Activated gamma-delta T cell treated with Interleukin-2 at 50 U/mL for 16 hours (primary cell): ENCODE data around the gene PEMT.

Experiments
- DNase-seq: peaks from one replicate; pipeline ENCODE4 v3.0.0-alpha.2; 2020

Gene PEMT

DNA sequence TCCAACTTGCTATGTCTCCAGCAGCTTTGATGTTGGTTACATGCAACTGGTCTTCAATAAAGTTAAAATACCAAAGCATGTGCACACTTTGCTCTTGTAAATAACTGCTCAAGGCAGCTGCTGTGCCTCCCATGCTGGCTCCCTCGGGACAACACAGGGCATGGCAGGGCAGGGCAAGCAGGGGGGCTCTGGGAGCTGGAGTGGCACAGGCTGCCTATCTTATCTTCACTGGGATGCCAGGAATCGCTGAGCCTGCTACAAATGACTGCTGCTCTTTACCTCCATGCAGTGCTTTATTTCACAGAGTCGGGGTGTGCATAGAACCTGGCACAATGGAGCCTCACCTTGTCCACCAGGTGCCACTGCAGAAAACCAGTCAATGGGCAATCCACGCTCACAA is 21.8 kb downstream of the PEMT start:
- DNase-seq: no peak

DNA sequence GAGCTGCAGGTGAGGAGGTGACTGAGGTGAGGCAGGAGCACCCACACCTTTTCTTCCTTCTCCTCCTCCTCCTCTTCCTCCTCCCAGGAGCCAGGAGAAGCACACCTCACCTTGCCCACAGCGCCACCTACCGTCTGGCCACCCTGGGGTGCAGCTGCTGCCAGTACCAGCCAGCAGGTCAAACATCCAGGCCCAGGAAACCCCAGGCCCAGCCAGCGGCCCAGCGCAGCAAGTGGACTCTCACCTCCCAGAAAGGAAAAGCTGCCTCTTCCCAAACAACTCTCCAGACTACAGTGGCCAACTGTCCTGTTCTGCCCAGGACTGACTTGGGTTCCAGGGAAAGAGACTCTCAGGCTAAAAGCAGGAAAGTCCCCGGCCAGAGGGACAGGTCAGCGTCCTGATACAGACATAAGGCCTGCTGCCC is 22.7 kb downstream of the PEMT start:
- DNase-seq: peak; percentile 36

DNA sequence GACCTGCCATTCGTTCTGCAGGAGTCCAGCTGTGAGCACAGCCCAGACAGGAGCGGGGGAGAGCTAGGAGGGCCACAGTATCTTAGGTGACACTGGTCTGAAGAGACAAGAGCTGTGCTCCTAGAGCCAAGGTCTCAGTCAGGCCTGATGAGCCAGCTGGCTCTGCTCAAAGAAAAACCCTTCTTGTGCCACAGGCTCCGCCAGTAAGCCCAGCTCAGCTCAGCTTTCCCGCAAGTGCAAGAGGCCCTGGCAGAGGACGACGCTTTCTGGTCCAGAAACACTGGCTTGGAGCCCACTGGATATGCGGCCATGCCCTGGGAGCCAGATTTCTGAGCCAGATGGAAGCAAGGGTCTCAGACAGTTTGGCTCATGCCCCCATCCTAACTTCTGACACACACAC is 23.9 kb downstream of the PEMT start:
- DNase-seq: no peak

DNA sequence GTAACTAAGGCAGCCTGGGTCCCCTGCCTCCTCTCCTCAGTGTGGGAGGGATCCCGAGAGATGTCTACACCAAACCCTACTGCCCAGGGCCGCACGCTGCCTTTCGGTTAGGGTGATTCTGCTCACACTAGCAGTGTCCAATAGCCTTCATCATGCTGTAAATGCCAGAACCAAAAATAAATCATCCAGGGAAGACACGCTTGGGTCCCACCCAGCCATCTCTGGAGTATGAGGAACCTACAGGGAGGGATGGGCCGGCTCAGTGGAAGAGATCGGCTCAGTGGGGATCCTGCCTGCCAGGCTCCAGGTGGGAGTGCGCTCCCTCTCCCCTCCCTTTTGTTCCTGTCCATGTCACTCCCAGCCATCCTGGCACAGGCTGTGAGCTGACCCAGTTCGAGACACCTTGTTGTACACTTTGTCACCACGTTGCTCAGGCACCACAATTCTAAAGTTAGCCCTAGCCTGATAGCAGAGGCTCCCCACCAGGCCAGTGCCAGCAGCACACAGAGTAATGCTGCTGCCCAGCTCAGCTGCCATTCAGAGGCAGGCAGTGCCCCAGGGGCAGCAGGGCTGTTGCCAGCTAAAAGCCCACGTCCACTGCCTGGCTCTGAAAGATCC is 24.5 kb downstream of the PEMT start:
- DNase-seq: no peak

DNA sequence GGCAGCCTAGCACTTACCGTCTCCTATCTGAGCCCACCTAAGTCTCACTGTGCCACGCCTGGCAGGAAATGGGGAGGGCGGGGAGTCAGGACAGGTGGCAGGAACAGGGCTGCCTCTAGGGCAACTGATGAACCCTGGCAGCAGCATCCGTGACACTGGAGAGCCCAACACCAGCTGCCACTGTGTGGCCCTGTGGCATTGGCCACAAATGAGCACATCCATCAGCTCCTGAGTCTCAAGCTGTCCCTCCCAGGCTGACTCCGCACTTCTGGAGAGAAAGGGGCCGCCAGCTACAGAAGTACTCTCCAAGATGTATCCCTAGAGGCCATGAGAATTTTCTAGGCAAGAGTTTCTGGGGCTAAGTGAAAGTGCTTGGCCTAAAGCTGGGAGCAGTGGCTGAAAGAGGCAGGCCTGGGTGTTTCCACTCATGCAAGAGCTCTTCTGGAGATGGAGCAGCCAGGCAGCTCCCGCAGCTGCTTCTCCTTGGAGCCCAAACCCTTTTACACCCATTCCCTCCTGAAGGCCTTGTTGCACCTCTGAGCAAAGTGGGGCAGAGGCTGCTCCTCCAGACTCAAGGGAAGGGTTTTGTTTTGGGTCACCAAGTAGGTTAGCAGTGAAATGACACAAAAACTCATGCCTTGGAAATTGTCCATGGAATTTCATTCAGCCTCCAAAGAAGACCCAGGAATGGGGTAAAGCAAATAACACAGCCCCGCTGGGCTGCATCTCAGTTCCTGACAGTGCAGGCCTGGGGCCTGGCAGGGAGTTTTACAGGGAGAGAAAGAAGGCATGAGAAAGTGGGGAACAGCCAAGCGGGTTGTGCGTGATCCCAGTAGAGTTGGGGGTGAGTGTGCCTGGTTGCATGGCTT is 25.8 kb downstream of the PEMT start:
- no peak for DNase-seq

DNA sequence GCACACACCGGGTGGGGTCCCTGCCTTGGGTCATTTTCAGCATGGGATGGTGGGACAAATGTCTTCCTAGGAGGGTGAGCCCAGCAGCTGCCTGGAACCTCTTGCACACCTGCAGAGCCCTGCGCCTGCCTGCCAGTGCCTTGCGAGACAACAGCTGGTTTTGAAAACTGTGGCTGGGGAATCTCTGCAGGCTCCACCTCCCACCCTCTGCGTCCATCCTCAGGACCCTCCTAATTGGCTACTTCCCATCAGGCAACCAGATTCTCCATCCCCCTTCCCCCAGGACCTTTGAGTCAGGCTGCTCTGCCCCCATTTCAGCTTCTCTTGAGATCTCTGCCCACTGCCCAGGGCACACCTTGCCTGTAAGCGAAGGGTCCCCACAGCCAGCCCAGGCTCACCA is 26.6 kb downstream of the PEMT start:
- DNase-seq: no peak

DNA sequence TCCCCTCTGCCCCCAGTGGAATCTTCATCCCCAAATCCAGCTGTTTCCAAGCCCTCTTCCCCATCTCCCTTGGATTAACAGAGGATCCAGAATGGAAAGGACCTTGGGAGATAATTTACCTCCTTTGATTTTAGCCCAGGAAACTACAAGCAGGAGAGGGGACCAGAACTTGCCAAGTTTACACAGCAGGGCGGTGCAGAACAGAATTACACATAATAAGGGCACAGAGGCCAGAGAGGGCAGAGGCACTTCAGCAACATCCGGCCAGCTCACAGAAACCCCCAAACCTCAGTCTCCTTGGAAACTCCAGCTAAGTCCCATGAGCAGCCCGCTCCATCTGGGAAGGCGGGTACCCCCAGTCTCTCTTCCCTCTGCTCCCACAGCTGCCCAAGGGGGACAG is 27.2 kb downstream of the PEMT start:
- DNase-seq: no peak

DNA sequence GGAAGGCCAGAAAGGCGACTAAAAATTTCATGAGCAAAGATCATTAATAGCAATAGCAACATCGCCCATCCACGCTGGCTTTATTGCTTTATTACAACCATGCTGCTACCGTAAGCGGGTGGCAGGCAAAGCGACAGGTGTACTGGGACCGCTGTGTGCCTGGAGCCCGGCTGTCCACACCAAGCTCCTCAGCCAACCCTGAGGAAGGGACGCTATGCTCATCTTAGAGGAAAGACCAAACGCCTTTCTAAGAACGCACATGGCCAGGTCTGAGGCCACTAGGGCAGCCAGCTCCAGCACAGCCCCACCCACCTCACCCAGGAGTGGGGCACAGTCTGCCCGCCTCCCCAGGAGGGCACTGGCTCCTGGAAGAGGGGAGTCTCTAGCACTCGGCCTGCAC is 28.0 kb downstream of the PEMT start:
- DNase-seq: no peak

DNA sequence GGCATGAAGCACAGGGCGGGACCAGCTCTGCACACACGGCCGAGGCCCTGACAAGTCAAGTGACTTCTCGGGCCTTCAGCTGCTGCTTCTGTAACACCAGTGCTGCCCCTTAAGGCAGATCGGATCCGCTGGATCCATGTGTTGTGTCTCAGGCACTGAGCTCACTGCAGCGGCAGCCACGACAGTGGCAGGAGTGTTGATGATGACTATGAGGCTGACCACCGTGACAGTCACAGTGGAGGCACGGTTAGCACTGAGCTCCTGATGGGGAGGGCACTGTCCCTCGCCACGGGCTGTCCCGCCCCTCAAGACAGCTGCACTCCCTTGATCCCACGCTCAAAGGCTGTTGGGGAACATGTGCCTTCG is 29.4 kb downstream of the PEMT start:
- no peak for DNase-seq

DNA sequence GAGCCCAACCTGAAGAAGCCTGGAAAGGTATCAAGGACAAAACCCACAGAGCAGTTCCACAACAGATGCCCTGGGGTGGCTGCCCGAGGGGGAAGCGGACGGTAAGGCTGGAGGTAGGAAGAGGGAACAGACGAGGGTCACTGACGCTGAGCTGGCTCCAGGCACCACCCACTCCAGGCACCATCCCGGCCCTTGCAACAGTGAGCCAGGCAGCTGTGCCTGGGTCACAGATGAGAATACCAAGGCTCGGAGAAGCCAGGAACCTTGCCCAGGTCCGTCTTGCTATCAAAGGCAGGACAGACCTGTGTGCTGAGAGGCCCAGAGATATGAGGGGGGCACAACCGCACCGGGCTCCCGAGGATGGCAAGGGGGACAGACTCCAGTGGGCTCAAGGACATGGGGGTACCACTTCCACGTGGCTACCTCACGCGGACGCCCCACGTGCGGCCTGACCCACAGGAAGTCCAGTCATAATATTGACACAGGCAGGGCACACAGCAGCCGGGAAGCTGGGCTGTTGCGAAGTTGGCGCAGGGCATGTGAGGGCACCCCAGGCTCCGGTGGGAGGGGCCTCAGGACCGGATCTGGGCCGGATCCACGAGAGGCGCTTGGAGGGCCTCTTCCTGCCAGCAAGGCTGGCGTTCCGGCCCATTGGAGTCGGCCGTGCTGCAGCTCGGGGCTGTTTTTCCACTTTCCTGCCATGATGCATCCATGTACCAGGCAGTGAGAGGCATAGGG is 29.9 kb downstream of the PEMT start:
- DNase-seq: no peak

DNA sequence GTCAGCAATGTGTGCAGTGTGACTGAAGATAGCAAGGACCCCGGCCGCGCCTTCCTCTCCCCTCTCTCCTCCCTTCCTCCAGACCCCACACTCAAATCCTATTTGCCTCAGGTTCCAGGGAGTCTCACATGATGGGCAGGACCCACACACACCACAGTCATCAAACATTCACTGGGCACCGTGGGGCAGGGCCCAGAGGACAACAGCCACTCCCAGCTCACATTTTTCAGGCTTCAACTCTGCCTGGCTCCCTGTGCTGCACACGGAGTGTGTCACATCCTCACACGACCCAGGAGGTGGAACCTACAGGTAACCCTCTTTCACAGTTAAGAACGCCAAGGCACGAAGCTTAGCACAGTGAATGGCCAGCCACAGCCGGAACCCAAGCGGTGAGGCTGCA is 30.5 kb downstream of the PEMT start:
- no peak for DNase-seq

DNA sequence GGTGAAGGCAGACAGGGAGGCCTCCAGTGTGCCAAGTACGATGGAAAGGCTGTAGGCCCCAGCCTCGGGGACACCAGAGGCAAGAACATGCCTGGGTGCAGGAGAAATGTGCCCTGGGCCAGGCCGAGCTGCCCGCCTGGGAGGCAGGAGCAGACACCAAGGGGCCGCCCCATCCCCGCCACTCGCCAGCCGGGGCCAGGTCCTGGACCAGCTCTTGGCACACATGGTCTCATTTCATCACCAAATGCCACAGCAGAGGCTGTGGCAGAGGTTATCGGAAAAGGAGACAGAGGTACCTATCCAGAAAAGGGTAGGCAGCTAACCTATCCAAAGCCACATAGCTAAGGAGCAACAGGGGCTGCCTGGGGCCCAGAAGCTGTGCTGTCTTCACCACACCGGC is 31.3 kb downstream of the PEMT start:
- no peak for DNase-seq

DNA sequence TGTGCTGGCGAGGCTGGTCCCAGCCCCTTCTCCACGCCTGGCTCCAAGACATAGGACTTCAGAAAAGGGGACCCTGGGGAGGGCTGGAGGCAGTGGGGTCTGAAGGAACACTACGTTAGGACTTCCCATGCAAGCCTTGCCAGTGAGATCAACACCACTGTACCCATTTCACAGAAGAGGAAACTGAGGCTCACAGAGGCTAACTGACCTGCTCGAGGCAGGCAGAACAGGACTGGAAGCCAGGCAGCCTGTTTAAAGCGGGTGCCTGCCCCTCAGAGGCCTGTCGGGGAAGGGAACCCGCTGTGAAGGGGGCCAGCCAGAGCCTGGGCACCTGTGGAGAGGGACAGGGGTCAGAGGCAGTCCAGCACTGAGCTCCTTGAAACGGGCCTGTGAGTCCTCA is 32.3 kb downstream of the PEMT start:
- no peak for DNase-seq

DNA sequence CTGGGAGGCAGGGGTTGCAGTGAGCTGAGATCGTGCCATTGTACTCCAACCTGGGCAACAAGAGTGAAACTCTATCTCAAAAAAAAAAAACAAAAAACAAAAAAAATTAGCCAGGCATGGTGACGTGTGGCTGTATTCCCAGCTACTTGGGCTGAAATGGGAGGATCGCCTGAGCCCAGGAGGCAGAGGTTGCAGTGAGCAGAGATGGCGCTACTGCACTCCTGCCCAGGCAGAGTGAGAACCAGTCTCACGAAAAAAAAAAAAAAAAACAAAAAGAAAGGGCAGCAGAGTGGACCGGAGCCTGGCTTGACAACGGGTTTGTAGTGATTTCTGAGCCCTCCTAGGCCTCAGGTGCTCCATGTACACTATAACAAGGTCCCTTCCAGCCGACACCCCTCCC is 33.1 kb downstream of the PEMT start:
- no peak for DNase-seq

DNA sequence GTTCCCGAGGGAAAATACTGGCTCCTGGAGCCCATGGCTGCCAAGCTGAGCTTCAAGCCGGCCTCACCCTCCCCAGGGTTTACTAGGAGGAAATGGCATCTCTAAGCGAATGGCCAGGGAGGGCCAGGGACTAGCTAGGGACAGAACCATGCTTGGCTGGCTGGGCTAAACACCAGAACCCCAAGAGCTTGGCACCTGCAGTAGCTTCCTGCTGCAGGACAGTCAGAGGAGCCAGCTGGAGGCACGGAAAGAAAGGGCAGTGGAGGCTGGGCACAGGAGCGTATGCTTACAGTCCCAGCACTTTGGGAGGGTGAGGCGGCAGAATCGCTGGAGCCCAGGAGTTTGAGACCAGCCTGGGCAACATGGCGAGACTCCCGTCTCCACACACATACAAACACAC is 33.7 kb downstream of the PEMT start:
- no peak for DNase-seq

DNA sequence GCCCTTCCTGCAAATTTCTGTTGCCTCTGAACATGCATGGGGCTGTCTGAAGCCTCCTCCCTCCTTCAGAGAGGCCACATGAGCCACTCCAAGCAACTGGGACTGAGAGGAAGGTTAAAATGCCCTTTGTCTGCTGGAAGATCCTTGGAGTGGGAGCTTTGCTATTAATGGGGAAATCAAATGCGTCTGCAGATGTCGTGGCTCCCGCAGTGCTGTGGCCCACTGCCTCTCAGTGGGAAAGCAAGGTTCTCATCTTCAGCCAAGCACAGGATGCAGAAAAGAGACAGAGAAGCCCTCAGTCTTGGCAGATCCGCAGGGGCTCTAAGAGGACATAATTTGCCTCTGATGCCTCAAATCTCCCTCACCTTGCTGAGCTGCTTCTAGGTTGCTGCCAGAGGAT is 34.8 kb downstream of the PEMT start:
- no peak for DNase-seq

DNA sequence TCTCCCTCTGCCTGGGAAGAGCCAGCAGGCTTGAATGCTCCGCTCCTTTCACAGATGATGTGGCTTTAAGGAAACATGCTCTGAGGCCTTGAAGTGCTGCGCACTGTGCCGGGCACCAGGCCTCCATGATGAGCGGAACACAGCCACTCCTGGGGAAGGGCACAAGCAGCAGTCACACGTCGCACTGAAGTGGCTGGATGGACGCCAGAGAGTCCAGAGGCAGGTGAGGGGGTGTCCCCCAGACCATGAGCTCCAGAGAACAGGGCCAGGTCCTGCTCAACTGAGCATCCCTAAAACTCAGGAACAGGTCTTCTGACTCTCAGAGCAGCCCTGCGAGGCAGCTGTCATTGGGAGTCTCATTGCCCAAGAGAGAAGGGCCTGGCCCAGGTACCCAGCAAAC is 35.6 kb downstream of the PEMT start:
- no peak for DNase-seq

DNA sequence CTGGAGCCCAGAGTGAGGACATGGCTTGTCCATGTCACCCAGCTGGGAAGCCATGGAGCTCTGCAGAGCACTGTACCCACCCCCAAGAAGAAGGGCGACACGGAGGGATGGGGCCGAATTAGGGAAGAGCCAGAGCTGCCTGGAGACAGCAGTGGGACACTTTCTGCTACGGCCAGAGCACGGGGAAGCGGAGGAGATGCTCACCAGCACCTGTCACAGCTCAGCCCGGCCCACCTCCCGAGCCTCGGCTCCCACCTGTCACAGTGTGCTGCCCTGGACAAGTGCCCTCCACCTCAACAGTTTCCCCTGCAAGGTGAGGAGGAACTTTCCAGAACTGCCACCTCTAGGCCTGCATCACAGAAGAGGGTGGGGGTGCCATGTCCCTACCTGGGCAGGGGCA is 36.4 kb downstream of the PEMT start:
- no peak for DNase-seq

DNA sequence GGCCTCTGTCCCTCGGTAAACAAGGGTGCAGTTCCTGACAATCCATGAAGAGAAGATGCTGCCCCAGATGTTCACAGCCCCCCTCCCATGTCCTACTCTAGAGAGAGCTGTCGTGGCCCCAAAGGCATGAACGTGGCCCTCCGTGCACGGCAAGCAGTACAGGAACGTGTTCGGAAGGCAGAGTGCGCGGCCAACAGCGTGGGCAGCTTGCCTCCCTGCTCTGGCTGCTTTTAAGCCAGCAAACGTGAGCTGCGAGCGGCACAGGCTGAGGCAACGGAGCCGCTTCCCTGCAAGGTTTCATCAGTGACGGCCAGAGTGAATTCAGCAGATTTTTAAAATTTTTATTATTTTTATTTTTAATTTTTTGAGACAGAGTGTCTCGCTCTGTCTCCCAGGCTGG is 37.2 kb downstream of the PEMT start:
- no peak for DNase-seq

DNA sequence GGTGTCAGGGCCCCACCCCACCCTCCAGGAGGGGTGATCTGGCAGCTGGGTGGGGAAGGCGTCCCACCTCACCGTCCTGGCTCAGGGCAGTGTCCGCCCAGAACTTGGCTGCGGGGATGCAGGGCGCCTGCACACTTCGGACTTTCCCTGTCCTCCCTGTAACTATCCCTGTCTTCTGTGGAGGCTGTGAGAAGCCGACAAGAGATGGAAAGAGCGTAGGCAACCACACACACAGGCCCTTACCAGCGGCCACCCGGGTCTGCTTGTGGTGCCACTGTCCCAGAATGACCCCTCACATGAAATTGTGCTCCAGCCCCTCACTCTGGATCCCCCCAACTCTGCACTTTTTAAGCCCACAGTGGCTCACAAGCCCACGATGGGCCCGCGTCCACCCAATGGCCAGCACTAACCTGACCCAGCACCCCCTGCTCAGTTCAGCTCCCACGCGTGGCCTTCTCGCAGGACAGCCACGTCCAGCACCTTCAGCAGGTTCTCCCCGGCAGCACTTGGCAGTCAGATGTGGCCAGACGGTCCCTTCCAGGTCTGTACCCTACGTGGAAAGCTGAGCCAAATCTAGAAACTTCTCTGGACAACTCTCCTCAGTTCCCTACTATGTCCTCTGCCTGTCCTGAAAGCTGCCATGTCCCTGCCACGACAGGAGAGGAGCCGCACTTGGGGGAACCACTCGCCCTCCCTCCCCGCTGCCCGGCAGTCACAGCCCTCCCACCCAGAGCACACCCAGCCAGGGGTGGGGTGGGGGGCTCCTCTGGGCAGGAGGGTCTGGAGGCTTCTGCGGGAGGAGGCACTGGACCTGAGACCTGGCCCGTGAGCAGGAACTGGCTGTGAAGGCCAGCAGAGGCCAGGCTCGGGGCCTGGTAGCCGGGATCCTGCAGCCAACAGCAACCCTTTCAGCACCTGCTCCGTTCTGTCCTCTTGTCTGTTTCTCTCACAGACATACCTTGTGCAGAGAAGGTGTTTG is 38.0 kb downstream of the PEMT start:
- no peak for DNase-seq

DNA sequence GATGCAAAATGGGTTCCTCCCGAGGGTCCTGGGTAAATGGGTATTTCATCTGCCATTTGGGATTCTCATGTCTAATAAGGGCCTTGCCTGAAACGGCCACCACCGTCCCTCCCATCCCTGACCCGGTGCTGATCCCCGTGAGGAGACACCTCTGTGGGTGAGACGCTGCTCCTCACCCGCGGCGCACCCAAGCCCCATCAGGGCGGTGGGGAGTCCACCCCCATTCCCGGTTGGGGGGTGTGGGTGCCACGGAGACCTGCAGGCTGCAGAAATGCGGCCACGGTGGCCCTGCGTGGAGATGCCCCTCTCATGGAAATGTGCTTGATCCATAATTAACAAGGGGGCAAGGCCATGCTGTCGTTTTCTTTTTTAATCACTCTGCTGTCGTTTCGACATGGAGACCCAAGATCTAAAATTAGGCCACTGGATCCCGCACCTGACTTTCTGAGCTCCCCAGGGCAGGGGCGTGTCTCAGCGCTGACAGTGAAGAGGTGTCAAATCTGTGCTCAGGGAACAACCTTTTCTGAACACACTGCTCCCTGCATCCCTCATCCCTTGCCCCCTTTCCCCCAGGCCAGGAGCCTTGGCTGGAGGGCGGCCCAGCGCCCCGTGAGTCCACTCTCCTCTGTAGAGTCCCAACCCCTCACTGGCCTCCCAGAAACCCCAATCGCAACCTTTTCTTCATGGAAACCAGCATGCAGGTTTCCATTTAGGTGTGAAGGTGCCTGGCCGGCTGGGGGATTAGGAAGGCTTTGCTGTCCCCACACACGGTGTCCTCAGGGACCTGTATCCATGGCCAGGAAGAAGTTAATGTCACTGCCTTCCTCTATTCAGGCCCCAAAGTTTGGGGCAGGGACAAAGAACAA is 38.9 kb downstream of the PEMT start:
- DNase-seq: no peak

DNA sequence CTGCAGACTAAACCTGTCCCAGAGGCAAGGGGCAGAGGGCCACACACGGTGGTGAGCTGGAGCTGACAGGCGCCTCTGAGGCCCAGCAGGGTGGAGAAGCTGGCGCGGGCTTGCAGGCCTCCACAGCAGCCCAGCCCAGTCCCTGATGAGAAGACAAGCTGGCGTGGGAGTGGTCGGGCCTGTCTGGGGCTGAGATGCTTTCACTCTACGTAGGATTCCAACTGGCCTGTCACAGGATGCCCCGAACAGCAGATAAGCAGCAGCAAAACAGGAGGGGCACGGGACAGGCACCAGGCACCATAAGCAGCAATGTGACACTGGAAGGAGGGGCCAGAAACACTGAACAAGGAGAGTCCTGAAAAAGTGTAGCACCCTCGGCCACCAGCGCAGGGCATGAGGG is 40.1 kb downstream of the PEMT start:
- DNase-seq: no peak
